ENCODE data around the gene CACNA2D3.

- TF ChIP-seq, protein P1, sequence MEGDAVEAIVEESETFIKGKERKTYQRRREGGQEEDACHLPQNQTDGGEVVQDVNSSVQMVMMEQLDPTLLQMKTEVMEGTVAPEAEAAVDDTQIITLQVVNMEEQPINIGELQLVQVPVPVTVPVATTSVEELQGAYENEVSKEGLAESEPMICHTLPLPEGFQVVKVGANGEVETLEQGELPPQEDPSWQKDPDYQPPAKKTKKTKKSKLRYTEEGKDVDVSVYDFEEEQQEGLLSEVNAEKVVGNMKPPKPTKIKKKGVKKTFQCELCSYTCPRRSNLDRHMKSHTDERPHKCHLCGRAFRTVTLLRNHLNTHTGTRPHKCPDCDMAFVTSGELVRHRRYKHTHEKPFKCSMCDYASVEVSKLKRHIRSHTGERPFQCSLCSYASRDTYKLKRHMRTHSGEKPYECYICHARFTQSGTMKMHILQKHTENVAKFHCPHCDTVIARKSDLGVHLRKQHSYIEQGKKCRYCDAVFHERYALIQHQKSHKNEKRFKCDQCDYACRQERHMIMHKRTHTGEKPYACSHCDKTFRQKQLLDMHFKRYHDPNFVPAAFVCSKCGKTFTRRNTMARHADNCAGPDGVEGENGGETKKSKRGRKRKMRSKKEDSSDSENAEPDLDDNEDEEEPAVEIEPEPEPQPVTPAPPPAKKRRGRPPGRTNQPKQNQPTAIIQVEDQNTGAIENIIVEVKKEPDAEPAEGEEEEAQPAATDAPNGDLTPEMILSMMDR (optimal IDR thresholded peaks at IDR 0.05 in 1 of 3, IDR thresholded peaks at IDR 0.05 in 1 of 3, conservative IDR thresholded peaks at IDR 0.05 in 1 of 3; ENCODE audit: extremely low read depth in 1 of 3, insufficient read depth in 2 of 3, low read length in 3 of 3), result peak in 2 of 3 experiments; percentile 14 to 29
- no peak for TF ChIP-seq EZH2 (IDR thresholded peaks at IDR 0.05; ENCODE audit: low read length)
Observed at GRCh38 chr3:54533856-54534255, 411.5 kb downstream of the CACNA2D3 start.
